HCT116 (cell line): ENCODE results near the gene GZF1. TPM values are rescaled to one million over a fixed set of nuclear protein-coding genes. Genes with fewer than 3 reads are reported as not detected.

Source experiments
- ATAC-seq: fragments of 200-7000 bp; cut with Tn5 transposase; 2 replicates; pipeline ENCODE4 v1.9.1; 2020; ENCODE audit warnings: mild to moderate bottlenecking, moderate library complexity
- BruUV-seq: library from RNA; stranded (reverse); fragments of 400-500 nt; replicated peaks from 2 replicates; lab custom pipeline; 2021; lab: Mats Ljungman, UMichigan
- CTCF ChIA-PET: fragments of 300-600 bp; sonication (Branson Sonifier 250); formaldehyde crosslinking; loops from one replicate; lab custom pipeline; 2021; ENCODE audit warnings: antibody characterized with exemption; lab: Charles Lee
- POLR2A ChIA-PET: fragments of 300-600, 350-600 bp; sonication (Branson Sonifier 250); formaldehyde crosslinking; loops from one replicate; lab custom pipeline; 2021; ENCODE audit warnings: antibody characterized with exemption; lab: Charles Lee
- RAD21 ChIA-PET, 2 experiments: fragments of 300-600 bp; sonication (Branson Sonifier 250); formaldehyde crosslinking; loops; one replicate each; lab custom pipeline; 2023; ENCODE audit warnings: low total read pairs in 2 of 2; ENCODE audit not compliant: uncharacterized antibody in 2 of 2, unreplicated experiment in 2 of 2, low non-redundant PET in 1 of 2; lab: Charles Lee
- DNase-seq: peaks from one replicate; pipeline ENCODE4 v3.0.0-alpha.2; 2010; ENCODE audit warnings: low read depth, low spot score
- H2AFZ ChIP-seq: fragments of 200-600 bp; shearing (Covaris generic), sonication (generic); 2 replicates; pipeline ENCODE4 v1.6.1; 2017; ENCODE audit warnings: low read depth, mixed run types, mixed read lengths, antibody characterized with exemption, low read length; ENCODE audit not compliant: poor library complexity, severe bottlenecking
- H3K27ac ChIP-seq: 2 replicates; pipeline ENCODE4 v1.5.1; 2012; ENCODE audit warnings: low read depth, low read length
- H3K27me3 ChIP-seq: fragments of 200-600 bp; sonication (generic); 2 replicates; pipeline ENCODE4 v1.6.1; 2016; ENCODE audit warnings: mixed run types, low read length, mixed read lengths; ENCODE audit not compliant: insufficient read depth
- H3K36me3 ChIP-seq, 2 experiments: fragments of 200-500 bp in 1 of 2; fragments of 200-600 bp in 1 of 2; sonication (Bioruptor generic) in 1 of 2; sonication (generic) in 1 of 2; 2 replicates each; pipeline versions ENCODE4 v1.5.1 to v1.6.1; 2014 to 2016; ENCODE audit warnings: low read length in 2 of 2, inconsistent platforms in 1 of 2, mixed read lengths in 1 of 2, mixed run types in 1 of 2; ENCODE audit not compliant: insufficient read depth in 2 of 2, control insufficient read depth in 1 of 2
- H3K4me1 ChIP-seq, 2 experiments: fragments of 200-600 bp in 1 of 2; sonication (generic) in 1 of 2; 2 replicates each; pipeline versions ENCODE4 v1.5.1 to v1.6.1; 2012 to 2017; ENCODE audit warnings: low read length in 2 of 2, inconsistent platforms in 1 of 2, mild to moderate bottlenecking in 1 of 2, mixed read lengths in 1 of 2, mixed run types in 1 of 2, moderate library complexity in 1 of 2; ENCODE audit not compliant: insufficient read depth in 2 of 2, control insufficient read depth in 1 of 2
- H3K4me2 ChIP-seq: fragments of 200-600 bp; sonication (generic); 2 replicates; pipeline ENCODE4 v1.6.1; 2017; ENCODE audit warnings: mixed run types, low read length, mixed read lengths
- H3K4me3 ChIP-seq, 2 experiments: fragments of 200-600 bp in 1 of 2; sonication (generic) in 1 of 2; replicated peaks in 1 of 2; 2 replicates each; pipeline ENCODE4 v1.5.1; 2011 to 2016; ENCODE audit warnings: low read length in 2 of 2, control low read depth in 1 of 2, low read depth in 1 of 2, mild to moderate bottlenecking in 1 of 2, mixed read lengths in 1 of 2, mixed run types in 1 of 2
- H3K79me2 ChIP-seq: fragments of 200-600 bp; sonication (generic); 2 replicates; pipeline ENCODE4 v1.6.1; 2017; ENCODE audit warnings: mild to moderate bottlenecking, mixed run types, low read length, moderate library complexity, mixed read lengths; ENCODE audit not compliant: insufficient read depth
- H3K9ac ChIP-seq: fragments of 200-600 bp; sonication (generic); 2 replicates; pipeline ENCODE4 v1.6.1; 2016; ENCODE audit warnings: low read length, mixed read lengths
- H3K9me2 ChIP-seq: fragments of 200-600 bp; sonication (generic), shearing (Covaris generic); 2 replicates; pipeline ENCODE4 v1.6.1; 2017; ENCODE audit warnings: mixed run types, mild to moderate bottlenecking, moderate library complexity; ENCODE audit not compliant: insufficient read depth
- H3K9me3 ChIP-seq, 2 experiments: fragments of 200-500 bp in 1 of 2; fragments of 200-600 bp in 1 of 2; sonication (Bioruptor generic) in 1 of 2; sonication (generic) in 1 of 2; 2 replicates each; pipeline ENCODE4 v1.6.1; 2014 to 2017; ENCODE audit warnings: low read length in 2 of 2, mixed read lengths in 2 of 2, inconsistent platforms in 1 of 2, low read depth in 1 of 2, mild to moderate bottlenecking in 1 of 2, mixed run types in 1 of 2, moderate library complexity in 1 of 2; ENCODE audit not compliant: control insufficient read depth in 1 of 2, insufficient read depth in 1 of 2
- H4K20me1 ChIP-seq: fragments of 200-600 bp; sonication (generic), shearing (Covaris generic); 2 replicates; pipeline ENCODE4 v1.6.1; 2017; ENCODE audit warnings: mixed run types, mild to moderate bottlenecking, moderate library complexity; ENCODE audit not compliant: insufficient read depth
- CEBPB ChIP-seq: IDR thresholded peaks from 2 replicates; pipeline ENCODE4 v1.6.1; 2012; ENCODE audit warnings: low read depth
- CTCF ChIP-seq, 3 experiments: fragments of 200-600 bp in 1 of 3; sonication (generic) in 1 of 3; IDR thresholded peaks in 2 of 3; conservative IDR thresholded peaks in 1 of 3; 2 replicates each; pipeline ENCODE4 v1.5.1; 2012 to 2017; ENCODE audit warnings: low read depth in 2 of 3, low read length in 2 of 3, antibody characterized with exemption in 1 of 3, borderline replicate concordance in 1 of 3, control low read depth in 1 of 3, mild to moderate bottlenecking in 1 of 3, mixed read lengths in 1 of 3, mixed run types in 1 of 3, moderate library complexity in 1 of 3; ENCODE audit not compliant: insufficient read depth in 1 of 3
- ELF1 ChIP-seq: IDR thresholded peaks from 2 replicates; pipeline ENCODE4 v1.6.1; 2012; ENCODE audit warnings: low read depth, borderline replicate concordance
- EZH2phosphoT487 ChIP-seq: fragments of 200-600 bp; IDR thresholded peaks from 2 replicates; pipeline ENCODE4 v1.6.1; 2018; ENCODE audit warnings: antibody characterized with exemption, borderline replicate concordance
- FOSL1 ChIP-seq: IDR thresholded peaks from 2 replicates; pipeline ENCODE4 v1.6.1; 2012; ENCODE audit warnings: low read depth
- JUND ChIP-seq: IDR thresholded peaks from 2 replicates; pipeline ENCODE4 v1.6.1; 2012
- MAX ChIP-seq: IDR thresholded peaks from 2 replicates; pipeline ENCODE4 v1.6.1; 2012
- POLR2A ChIP-seq: IDR thresholded peaks from 2 replicates; pipeline ENCODE4 v1.7.0; 2011; ENCODE audit warnings: borderline replicate concordance; ENCODE audit not compliant: insufficient read depth, insufficient read length; ENCODE audit errors: extremely low read depth
- SIN3A ChIP-seq: IDR thresholded peaks from 2 replicates; pipeline ENCODE4 v1.6.1; 2012; ENCODE audit warnings: low read depth
- SRF ChIP-seq: IDR thresholded peaks from 2 replicates; pipeline ENCODE4 v1.6.1; 2012; ENCODE audit warnings: low read depth
- TCF7L2 ChIP-seq: IDR thresholded peaks from 2 replicates; pipeline ENCODE4 v1.7.0; 2011; ENCODE audit warnings: borderline replicate concordance, inconsistent platforms; ENCODE audit not compliant: insufficient read depth, insufficient read length; ENCODE audit errors: extremely low read depth
- YY1 ChIP-seq: IDR thresholded peaks from 2 replicates; pipeline ENCODE4 v1.6.1; 2011; ENCODE audit warnings: low read length, low read depth, moderate library complexity, mild to moderate bottlenecking; ENCODE audit not compliant: insufficient replicate concordance; ENCODE audit errors: extremely low read depth
- ZFX ChIP-seq: fragments of 450-650 bp; IDR thresholded peaks from 2 replicates; pipeline ENCODE4 v1.6.1; 2017
- intact Hi-C: fragments of 100-400 bp; cut with micrococcal nuclease; formaldehyde crosslinking; loops from 2 replicates; pipeline ENCODE4 v1.10.0; 2022
- total RNA-seq: library from RNA; stranded (reverse); gene quantifications from one replicate; pipeline ENCODE4 v1.2.1, GENCODE V29; 2021; ENCODE audit not compliant: unreplicated experiment

The GZF1 gene
- total RNA-seq, 1 experiment from 2014 or later, result 10.4 TPM

- BruUV-seq, result no TSS peak
- Histone ChIP-seq H3K4me3 (no peak overlapping the region), H3K9me2 (no peaks in the 10 kb centered on the region), H3K9ac (no peak overlapping the region), H3K79me2 (peaks cover 20% of the 10 kb centered on the region), H2AFZ (no peak overlapping the region), H3K4me1 (peaks cover 0 to 5% of the 10 kb centered on the region in 2 experiments; a peak in 1 of 4 replicates), H3K4me2 (no peak overlapping the region), H3K36me3 (peaks cover 32 to 46% of the 10 kb centered on the region in 2 experiments; a peak in 3 of 4 replicates), H3K27me3 (no peaks in the 10 kb centered on the region), H3K9me3 (no peaks in the 10 kb centered on the region), H3K27ac (no peak overlapping the region), H4K20me1 (no peaks in the 10 kb centered on the region; the same call in 1 of the 2 replicates)
- no peak for TF ChIP-seq CEBPB
- TF ChIP-seq CTCF (IDR thresholded peaks at IDR 0.05 in 2 of 3, conservative IDR thresholded peaks at IDR 0.05 in 1 of 3; ENCODE audit: borderline replicate concordance in 1 of 3, insufficient read depth in 1 of 3, low read depth in 2 of 3, low read length in 2 of 3), result no peak
- no peak for TF ChIP-seq SRF
- no peak for TF ChIP-seq TCF7L2
- ChIA-PET RAD21 (no interaction called here), CTCF (no interaction called here), POLR2A (no interaction called here)
- DNase-seq (no peak), ATAC-seq (no peak)
- intact Hi-C loops, result no loop called here
Measured at GRCh38 chr20:23371496-23371895, 9.5 kb downstream of the GZF1 start.

GRCh38 chr20:23374441-23374840 lies 12.5 kb downstream of the GZF1 start:
- Histone ChIP-seq H3K36me3 (peaks cover 36 to 37% of the 10 kb centered on the region in 2 experiments; a peak in 3 of 4 replicates), H3K4me1 (no peaks in the 10 kb centered on the region), H3K9me3 (no peaks in the 10 kb centered on the region), H3K27ac (no peak overlapping the region), H4K20me1 (no peaks in the 10 kb centered on the region), H3K9me2 (no peaks in the 10 kb centered on the region), H3K27me3 (no peaks in the 10 kb centered on the region), H3K4me3 (no peak overlapping the region), H2AFZ (no peak overlapping the region), H3K4me2 (no peak overlapping the region), H3K9ac (no peak overlapping the region), H3K79me2 (no peaks in the 10 kb centered on the region)
- ChIA-PET RAD21 (no interaction called here), CTCF (no interaction called here), POLR2A (no interaction called here)
- intact Hi-C loops, result no loop called here
- no peak for DNase-seq
- BruUV-seq, result no TSS peak
- ATAC-seq, result no peak
- TF ChIP-seq MAX (no peak), POLR2A (no peak), FOSL1 (no peak), CTCF (IDR thresholded peaks at IDR 0.05 in 2 of 3, conservative IDR thresholded peaks at IDR 0.05 in 1 of 3; ENCODE audit: borderline replicate concordance in 1 of 3, insufficient read depth in 1 of 3, low read depth in 2 of 3, low read length in 2 of 3) (no peak), ELF1 (no peak), SIN3A (no peak), CEBPB (no peak), YY1 (no peak), ZFX (no peak), EZH2phosphoT487 (no peak), JUND (no peak)
